Measurements from ENCODE around the gene DIABLO.
A peak's percentile ranks its signal among the peaks of the same experiment; 100 is the strongest.
"Not testable (repeated sequence)": the region's sequence is repeated elsewhere in the genome, so short reads cannot be mapped to it uniquely, and the experiment has no call there.

DIABLO gene

GRCh38 chr12:122225683-122226365, at the start of gene DIABLO:
DIABLO (minus strand) TSS chr12:122226052; CDS start chr12:122226014, 38 bp downstream.
- peak; percentile 79 to 100 (median 99) for DNase-seq

- no peak for DNase-seq
Observed at GRCh38 chr12:122275459-122275858, 49.6 kb upstream of the DIABLO start.

DNA sequence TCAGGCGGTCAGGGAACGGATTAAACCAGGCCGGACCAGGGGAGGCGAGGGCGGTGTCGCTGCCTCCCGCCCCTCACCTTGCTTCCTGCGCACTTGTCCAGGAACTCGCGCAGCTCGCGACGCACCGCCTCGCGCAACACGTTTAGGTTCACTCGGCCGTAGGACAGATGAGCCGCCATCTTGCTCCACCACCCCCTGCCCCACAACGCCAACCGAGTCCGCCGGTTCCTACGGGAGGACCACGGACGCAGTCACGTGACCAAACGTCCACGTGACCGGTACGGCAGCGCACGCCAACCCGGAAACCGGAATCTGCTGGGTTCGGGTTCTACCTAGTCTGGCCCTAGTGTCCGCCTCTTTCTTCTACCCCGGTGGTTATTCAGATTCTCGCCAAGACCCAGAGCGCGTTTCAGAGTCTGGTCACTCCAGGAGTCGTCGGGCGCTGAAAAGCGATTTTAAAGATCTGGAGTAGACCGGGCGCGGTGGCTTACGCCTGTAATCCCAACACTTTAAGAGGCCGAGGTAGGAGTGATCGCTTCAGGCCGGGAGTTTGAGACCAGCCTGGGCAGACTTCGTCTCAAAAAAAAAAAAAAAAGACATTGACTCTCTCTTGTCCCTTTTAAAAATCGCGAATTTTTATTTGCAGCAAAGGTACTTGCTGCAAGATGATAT, 40.5 kb upstream of the DIABLO start, which contains the start of gene VPS33A:
VPS33A (minus strand) TSS at position 265 of the 672 bp plus-strand sequence; CDS start at position 179, 86 bp downstream.
- DNase-seq, result peak; percentile 32 to 97 (median 92)

DNA sequence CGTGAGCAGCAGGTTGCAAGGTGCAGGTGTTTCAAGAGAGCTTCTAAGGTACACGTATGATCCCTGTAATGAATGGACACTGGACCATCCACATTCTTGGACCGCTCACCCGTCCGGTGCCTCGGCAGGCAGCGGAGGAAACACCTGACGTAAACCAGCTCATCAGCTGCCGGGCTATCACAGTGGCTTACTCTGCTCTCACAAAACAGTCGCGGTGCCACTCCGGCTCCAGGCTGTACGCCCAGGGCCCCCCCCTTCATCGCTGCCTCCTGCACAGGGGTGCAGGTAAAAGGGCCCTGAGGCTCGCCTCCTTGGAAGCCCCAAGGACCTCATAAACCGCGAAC, 40.0 kb upstream of the DIABLO start:
- peak in 17 of 56 donors; percentile 10 to 75 (median 51) for DNase-seq

GRCh38 chr12:122265476-122265875, 39.6 kb upstream of the DIABLO start:
- DNase-seq, result no peak

DNA sequence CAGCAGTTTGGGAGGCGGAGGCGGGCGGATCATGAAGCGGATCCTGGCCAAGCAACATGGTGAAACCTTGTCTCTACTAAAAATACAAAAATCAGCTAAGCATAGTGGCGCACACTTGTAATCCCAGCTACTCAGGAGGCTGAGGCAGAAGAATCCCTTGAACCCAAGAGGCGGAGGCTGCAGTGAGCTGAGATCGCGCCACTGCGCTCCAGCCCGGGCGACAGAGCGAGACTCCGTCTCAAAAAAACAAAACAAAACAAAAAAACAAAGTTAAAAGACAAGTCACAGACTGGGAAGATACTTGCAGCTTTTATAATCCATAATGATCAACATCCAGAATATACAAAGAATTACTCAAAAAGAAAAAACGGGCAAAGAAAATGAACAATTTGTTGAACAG, 34.9 kb upstream of the DIABLO start:
- DNase-seq, result not testable (repeated sequence)

DNA sequence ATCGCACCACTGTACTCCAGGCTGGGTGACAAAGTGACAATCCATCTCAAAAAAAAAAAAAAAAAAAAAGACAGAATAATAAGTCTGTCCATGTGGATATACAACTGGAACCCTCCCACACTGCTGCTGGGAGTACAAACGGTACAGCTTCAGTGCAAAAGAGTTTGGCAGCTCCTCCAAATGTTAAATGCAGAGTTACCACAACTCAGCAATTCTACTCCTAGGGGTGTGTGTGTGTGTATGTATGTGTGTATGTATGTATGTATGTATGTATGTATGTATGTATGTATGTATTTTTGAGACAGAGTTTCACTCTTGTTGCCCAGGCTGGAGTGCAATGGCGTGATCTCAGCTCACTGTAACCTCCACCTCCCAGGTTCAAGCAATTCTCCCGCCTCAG, 33.1 kb upstream of the DIABLO start:
- DNase-seq, result not testable (repeated sequence)

GRCh38 chr12:122258462-122258861, 32.6 kb upstream of the DIABLO start:
- not testable (repeated sequence) for DNase-seq

- DNase-seq, result no peak
Observed at GRCh38 chr12:122250536-122250935, 24.7 kb upstream of the DIABLO start.

DNA sequence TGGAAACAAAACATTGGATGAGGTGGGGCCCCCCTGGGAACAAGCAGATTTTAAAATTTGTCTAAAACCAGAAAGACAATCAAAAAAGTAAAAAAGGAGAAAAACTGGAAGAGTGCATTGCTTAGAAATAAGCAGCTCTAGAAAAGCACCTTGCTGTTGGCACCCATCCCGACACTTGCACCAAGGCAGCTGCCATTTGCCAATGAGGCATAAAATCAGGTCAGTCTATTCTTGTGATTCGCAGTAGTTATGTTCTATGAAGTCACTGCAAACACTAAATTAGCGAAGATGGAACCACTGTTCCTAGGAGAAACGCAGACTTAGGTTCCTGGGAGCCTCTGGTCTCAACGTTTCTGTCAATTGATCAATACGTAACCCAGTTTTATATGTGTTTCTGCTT, 24.2 kb upstream of the DIABLO start:
- DNase-seq, result no peak

DNA sequence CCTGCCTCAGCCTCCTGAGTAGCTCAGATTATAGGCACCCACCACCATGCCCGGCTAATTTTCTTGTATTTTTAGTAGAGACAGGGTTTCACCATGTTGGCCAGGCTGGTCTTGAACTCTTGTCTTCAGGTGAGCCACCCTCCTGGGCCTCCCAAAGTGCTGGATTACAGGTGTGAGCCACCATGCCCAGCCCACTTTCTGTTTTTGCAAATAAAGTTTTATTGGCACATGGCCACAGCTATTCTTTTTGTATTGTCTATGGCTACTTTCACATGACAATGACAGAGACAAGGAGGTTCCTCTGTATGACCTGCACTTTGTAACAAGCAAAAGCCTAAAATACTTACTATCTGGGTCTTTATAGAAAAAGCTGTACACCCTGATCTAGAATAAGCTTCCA, 19.7 kb upstream of the DIABLO start:
- DNase-seq, result no peak

GRCh38 chr12:122244565-122245371, 18.9 kb upstream of the DIABLO start:
- DNase-seq, result no peak

DNA sequence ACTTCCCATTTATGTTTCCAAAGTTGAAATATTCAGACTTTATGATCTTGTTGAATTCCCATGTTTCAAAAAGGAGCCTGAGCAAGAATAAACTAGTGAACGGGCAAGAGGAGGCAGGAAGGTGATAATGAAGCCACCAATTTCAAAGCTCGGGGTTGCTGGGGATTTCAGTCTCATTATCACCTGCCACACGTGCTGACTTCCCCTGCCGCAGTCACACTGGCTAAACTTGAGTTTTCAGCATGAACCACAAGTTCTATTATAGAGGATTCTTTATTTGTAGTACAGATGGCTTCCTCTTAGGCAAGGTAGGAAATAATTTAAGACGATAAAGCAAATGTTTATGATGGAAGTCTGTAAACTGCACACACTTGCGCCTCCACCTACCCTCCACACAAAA, 18.1 kb upstream of the DIABLO start:
- no peak for DNase-seq

DNA sequence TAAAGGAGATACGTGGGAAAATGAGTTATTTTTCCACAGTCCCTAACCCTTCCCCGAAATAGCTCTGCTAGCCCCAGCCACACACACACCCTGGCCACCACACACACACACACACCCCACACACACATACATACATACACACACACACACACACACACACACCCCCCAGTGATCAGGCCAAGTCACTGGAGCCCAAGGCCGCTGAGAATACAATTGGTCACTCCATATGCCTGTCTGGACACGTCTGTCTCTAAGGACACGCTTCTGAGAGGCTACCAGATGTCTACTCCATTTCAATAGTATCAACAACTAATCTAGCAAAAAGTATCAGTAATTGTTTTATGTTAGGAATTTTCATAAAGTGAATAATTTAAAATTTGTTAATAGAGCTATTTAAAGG, 13.0 kb upstream of the DIABLO start:
- DNase-seq, result no peak

DNA sequence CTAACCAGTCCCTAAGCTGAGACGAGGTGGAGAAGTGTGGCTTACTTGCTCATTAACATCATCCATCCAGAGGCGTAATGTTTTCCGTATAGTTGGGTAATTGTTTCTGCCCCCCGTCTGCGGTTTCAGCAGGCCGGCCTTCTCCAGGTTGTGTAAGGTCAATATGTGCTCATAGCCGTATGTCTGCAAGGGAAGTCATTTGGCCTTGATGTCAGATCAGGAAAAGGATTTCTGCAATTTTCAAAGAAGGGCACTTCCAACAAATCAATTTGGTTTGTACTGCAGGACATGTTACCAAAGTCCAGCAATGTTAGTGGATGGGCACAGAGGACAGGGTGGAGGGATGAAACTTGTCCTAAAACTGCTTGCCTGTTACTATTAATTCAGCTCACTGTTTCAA, 9.9 kb upstream of the DIABLO start:
- DNase-seq, result no peak

DNA sequence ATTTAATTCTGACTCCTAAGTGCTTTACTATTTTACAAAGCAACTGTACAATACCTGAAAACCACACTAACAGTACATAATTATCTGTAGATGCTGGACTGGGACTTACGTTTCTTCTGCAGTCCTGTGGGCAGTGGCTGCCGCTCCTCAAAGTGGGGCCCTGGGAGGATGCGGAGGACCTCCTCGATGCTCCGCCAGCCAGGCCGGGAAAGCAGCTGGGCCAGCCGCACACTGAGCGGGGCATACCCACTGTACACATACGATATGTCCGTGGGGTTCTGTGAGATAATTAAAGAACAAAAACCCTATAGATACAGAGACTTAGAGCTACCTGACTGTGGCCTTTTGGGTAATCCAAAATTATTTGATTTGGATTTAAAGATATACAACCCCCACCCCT, 6.8 kb upstream of the DIABLO start:
- DNase-seq, result no peak

DNA sequence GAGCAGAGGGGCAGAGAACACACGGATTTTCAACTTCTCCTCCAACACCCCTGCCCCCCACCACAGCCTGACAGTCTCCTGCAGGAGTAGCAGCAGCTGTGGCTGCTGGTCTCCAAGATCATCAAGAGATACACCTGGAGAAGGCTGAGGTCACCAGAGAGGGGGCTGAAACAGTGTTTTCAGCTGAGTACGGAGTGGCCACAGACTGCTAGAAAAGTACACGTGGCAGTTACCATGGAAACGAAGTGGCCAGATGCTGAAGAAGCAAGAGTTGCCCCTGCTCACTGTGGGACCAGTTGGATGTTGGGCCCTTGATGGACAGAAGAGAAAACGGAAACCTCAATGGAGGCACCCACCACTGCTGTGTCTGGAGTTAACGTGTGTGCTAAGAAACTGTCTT, 4.9 kb upstream of the DIABLO start:
- no peak for DNase-seq

DNA sequence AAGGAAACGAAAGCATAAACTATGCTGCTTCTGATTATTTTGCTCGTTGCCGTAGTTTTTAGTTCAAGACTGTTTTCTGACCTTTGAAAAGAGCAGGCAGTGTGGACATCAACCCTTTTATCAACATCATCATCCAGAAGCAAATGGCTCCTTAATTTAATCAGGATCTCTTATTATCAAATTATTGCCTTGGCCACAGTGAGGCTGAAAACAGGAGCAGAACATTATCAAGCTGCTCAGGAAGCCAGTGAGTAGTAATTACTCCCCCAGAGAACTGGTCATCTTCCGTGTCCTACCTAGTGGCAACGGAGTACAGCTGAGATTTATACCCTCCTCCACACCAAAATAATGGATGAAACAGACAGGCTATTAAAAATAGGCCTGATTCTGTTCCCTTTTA, 2.2 kb upstream of the DIABLO start:
- no peak for DNase-seq

DNA sequence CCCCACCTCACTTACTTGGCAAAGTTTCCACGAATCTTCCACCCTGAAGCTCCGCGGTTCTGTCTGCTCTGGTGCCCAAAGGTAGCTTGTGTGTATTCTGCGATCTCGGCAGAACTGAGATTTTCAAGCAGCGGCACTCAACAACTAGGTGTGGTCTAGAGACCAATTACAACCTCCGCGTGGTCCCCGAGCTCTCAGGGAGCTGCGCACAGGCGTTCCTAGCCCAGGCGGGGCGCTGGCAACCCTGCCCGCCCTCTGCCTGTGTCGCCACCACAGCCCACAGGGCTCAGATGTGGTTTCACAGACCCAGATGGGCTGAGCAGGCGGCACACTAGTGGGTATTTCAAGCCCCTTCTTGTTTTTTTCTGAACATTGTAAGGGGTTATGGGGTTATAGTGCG, 1.5 kb upstream of the DIABLO start:
- DNase-seq, result no peak

GRCh38 chr12:122226366-122227125, 694 bp upstream of the DIABLO start:
- peak in 3 of 56 donors; percentile 37 to 45 (median 44) for DNase-seq

DNA sequence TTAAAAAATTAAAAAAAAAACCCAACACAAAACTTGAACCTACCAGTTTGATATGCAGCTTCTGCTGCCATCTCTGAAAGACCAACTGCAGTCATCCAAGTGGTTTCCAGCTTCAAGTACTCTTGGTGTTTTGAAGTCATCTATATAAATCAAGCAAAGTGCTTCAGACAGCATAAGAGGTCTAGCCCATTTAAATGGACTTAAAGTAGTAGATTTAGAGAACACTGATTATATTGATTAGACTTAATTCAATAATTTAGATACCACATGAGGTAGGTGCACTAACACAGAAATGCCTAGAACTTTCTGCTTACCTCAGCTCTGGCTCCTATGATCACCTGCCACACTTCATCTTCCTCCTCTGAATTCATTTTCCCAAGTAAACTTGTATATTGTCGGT, 9.4 kb downstream of the DIABLO start:
- DNase-seq, result no peak

- no peak for DNase-seq
Observed at GRCh38 chr12:122215771-122216170, 10.1 kb downstream of the DIABLO start.
